AG09309 (cell line): ENCODE data around the gene REXO1.

ENCODE experiments used
- DNase-seq: peaks from one replicate; pipeline ENCODE4 v3.0.0-alpha.2; 2010; ENCODE audit warnings: low read depth
- H3K4me3 ChIP-seq: 2 replicates; pipeline ENCODE4 v1.5.1; 2011; ENCODE audit warnings: mild to moderate bottlenecking, low read depth, low read length, moderate library complexity; ENCODE audit not compliant: control insufficient read depth
- CTCF ChIP-seq: IDR thresholded peaks from 2 replicates; pipeline ENCODE4 v1.5.1; 2011; ENCODE audit warnings: mild to moderate bottlenecking, low read depth, low read length, inconsistent platforms; ENCODE audit not compliant: insufficient read depth, control insufficient read depth; ENCODE audit errors: missing control alignments

The REXO1 gene

GRCh38 chr19:1773184-1773583 is 75.1 kb downstream of the REXO1 start:
- TF ChIP-seq CTCF, result no peak
- no peak overlapping the region for H3K4me3 ChIP-seq
- DNase-seq, result peak; percentile 28

GRCh38 chr19:1770866-1771576 is 77.3 kb downstream of the REXO1 start:
- DNase-seq, result no peak
- no peak overlapping the region for H3K4me3 ChIP-seq
- TF ChIP-seq CTCF, result no peak

GRCh38 chr19:1769645-1769985 is 78.7 kb downstream of the REXO1 start:
- TF ChIP-seq CTCF, result no peak
- DNase-seq, result no peak
- H3K4me3 ChIP-seq, result no peak overlapping the region

GRCh38 chr19:1768918-1769644 is 79.2 kb downstream of the REXO1 start:
- no peak overlapping the region for H3K4me3 ChIP-seq
- no peak for DNase-seq
- TF ChIP-seq CTCF, result no peak

- H3K4me3 ChIP-seq, result no peak overlapping the region
- no peak for DNase-seq
- peak; percentile 42 for TF ChIP-seq CTCF
Measured at GRCh38 chr19:1768248-1768647, 80.0 kb downstream of the REXO1 start.

GRCh38 chr19:1767464-1767933 is 80.8 kb downstream of the REXO1 start:
- peak; percentile 99 for TF ChIP-seq CTCF
- no peak for DNase-seq
- H3K4me3 ChIP-seq, result no peak overlapping the region
